ENCODE measurements around the gene GPR152.

Gene GPR152, protein sequence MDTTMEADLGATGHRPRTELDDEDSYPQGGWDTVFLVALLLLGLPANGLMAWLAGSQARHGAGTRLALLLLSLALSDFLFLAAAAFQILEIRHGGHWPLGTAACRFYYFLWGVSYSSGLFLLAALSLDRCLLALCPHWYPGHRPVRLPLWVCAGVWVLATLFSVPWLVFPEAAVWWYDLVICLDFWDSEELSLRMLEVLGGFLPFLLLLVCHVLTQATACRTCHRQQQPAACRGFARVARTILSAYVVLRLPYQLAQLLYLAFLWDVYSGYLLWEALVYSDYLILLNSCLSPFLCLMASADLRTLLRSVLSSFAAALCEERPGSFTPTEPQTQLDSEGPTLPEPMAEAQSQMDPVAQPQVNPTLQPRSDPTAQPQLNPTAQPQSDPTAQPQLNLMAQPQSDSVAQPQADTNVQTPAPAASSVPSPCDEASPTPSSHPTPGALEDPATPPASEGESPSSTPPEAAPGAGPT

DNA sequence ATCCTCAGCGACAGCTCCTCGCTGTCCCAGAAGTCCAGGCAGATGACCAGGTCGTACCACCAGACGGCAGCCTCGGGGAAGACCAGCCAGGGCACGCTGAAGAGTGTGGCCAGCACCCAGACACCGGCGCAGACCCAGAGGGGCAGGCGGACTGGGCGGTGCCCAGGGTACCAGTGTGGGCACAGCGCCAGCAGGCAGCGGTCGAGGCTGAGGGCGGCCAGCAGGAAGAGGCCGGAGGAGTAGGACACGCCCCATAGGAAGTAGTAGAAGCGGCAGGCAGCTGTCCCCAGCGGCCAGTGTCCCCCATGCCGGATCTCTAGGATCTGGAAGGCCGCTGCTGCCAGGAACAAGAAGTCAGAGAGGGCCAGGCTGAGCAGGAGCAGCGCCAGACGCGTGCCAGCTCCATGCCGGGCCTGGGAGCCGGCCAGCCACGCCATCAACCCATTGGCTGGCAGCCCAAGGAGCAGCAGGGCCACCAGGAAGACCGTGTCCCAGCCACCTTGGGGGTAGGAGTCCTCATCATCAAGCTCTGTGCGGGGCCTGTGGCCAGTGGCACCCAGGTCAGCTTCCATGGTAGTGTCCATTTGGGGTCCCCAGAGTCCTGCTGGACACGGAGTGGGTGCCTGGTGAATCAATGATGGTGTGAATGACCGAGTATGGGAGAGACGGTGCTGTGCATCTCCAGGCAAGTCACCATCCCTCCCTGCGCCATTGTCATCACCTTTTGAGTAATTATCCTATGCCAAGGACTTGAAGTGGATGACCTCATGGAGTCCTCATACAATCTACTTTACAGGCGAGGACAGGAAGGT, at the start of gene GPR152:
GPR152 (minus strand) TSS at position 589 of the 812 bp plus-strand sequence; CDS start at position 584, 5 bp downstream.
- DNase-seq (ENCODE audit: extremely low read depth in 1 of 2, low read depth in 1 of 2), result no peak

DNA sequence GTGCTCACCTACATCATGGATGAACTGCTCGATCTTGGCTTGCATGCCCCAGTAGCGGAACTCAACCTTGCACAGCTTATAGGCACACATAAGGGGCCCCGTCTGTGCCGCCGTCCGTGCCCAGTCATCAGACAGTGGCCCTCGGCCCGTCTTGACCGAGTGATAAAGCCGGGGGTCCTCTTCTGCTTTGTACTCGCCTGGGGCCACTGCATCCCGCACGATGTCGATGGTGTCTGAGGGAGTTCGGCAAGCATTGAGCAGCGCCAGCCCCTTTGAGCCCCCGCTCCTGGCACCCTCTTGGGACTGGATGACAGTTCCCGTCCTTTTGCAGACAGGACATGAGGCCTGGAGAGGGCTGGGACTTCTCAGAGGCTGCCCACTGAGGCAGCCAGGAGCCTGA, 49.3 kb upstream of the GPR152 start:
- no peak for DNase-seq (ENCODE audit: extremely low read depth in 1 of 2, low read depth in 1 of 2)

DNA sequence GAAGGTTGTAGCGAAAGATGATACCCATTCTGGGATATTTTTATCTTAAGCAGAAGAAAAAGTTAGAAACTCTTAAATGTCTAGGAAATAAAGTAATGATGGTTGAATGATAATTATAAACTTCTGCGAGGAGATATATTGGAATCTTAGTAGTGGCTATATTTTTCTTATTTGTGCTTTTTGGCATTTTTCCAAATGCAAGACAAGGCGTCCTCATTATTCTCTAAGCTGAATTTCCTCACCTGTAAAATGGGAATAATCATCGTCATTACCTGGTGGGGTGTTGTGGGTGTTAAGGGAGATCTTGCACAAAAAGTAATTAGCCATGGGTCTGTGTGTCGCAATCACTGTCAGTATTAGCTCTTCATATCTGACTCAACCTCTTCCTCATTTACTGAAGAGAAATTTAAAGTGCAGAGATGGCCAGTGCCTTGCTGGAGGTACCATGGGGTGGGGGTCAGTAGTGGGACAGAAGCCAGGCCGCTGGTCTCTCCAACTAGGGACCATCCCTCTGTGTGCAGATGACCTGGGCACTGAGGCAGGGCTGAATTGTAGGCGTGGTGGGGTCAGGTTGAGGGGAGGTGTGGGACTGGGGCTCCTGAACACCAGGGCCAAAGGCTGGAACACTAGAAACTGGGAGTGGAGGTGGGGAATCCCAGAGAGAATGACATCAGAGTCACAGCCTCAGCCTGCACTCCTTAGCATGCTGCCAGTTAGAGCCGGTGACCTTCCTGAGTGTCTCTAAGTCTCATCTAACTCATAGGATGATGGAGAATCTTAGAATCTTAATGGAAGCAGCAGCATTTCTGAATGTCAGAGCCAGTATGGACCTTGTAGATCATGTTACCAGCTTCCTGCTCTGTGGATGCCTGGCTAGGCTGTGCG, 48.5 kb upstream of the GPR152 start:
- no peak for DNase-seq (ENCODE audit: extremely low read depth in 1 of 2, low read depth in 1 of 2)

DNA sequence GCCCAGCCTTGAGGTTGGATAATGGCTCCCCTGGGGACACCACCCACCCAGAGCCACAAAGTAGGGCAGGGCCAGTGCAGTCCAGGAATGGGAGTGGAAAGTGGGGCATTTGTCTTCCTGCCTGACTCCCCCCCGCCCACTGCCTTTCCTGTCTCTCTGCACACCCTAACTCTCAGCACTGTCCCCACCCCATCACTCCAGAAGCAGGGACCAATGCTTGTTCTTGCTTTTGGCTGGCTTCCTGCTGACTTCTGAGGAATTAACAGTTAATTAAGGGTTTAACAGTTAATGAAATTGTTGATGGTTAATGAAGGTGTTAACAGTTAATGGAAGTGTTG, 47.9 kb upstream of the GPR152 start:
- DNase-seq (ENCODE audit: extremely low read depth in 1 of 2, low read depth in 1 of 2), result no peak

DNA sequence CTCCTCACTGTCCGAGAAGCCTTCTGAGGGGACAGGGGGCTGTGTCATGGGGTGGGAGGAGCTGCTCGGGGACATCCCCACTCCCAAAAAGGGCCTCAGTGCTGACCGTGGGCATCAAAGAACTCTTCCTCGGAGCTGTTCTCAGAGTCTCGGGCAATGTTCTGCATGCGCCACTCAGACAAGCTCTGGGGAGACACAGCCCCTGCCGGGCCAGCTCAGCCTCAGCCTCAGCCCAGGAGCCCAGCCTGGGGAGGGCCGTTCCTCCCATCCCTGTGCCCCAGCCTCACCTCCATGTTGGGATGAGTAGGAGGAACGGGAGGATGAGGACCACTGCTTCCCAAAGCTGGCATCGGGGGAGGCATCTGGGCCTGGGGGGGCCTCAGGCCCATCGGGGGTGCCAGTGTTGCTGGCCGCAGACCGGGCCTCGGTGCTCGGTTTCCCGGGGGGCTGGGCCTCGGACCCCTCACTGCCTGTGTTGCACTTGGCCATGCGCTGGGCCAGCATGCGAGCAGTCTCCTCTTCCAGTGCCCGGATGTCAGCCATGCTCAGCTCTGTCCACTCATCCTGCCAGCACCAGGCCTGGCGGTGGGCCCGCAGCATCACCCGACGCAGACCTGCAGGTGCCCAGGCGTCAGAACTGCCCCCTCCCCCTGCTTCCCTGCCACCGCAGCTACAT, 47.4 kb upstream of the GPR152 start:
- no peak for DNase-seq (ENCODE audit: extremely low read depth in 1 of 2, low read depth in 1 of 2)

DNA sequence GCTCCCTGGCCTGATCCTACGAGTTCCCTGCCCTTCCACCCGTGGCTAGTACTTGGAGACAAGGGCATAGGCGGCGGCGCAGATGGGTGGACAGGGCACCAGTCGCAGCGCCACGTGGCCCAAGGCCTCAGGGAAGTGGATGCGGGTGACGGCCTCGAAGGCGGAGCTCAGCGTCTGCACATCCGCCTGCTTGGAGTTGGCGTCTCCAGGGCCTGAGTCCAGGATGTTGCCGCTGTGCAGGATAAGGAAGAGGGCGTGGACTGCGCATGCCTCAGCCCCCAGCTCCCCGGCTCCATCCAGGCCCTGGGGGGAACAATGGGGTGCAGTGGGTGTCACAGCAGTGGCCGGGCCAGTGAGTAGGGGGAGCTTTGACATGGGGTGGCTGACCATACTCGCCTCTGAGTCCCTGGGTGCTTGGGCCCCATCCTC, 46.0 kb upstream of the GPR152 start:
- no peak for DNase-seq (ENCODE audit: extremely low read depth in 1 of 2, low read depth in 1 of 2)

DNA sequence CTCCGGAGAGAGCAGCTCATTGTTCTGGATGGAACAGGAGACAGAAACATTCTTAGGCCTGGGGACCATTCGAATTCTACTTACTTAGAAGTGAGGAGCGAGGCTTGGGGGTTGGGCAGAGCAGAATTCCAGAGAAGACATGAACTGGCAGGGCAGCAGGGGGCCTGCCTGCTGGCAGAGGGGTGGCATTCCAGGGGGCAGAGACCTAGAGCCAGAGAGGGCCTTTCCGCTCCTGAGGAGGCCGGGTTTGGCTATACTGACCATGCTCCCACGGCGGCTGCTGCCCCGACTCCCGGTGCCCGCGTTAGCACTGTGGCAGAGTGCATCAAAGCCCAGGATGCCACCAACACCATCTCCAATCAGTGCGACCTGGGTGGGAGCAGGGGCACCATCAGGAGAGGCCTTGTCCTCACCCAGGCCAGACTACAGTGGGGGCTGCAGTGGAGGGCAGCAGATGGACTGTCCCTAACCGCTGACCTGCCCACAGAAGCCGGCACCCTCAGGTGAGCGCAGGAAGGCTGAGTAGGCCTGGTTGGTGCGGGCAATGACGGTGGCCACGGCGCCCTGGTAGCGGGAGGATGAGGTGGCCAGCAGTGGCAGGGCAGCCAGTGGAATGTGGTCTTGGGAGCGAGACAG, 45.2 kb upstream of the GPR152 start:
- DNase-seq (ENCODE audit: extremely low read depth in 1 of 2, low read depth in 1 of 2), result no peak

DNA sequence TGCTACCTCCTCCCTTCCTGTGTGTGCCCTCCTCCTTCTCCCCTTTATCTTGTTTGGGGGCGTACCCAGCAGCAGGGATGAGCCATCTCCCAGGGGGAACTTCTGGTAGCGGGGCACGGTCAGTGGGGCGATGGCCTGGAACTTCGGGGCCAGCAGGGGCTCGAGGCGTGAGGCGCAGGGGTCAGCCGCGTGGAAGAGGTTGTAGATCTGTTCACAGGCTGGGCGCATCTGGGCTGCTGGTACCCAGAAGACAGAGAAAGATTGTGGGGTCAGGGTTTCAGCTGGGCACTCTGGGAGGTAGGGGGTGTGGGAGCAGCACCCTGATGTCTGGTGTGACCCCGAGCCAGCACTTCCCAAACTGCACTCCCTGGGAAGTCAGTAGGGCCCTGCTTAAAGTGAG, 43.6 kb upstream of the GPR152 start:
- DNase-seq (ENCODE audit: extremely low read depth in 1 of 2, low read depth in 1 of 2), result no peak

DNA sequence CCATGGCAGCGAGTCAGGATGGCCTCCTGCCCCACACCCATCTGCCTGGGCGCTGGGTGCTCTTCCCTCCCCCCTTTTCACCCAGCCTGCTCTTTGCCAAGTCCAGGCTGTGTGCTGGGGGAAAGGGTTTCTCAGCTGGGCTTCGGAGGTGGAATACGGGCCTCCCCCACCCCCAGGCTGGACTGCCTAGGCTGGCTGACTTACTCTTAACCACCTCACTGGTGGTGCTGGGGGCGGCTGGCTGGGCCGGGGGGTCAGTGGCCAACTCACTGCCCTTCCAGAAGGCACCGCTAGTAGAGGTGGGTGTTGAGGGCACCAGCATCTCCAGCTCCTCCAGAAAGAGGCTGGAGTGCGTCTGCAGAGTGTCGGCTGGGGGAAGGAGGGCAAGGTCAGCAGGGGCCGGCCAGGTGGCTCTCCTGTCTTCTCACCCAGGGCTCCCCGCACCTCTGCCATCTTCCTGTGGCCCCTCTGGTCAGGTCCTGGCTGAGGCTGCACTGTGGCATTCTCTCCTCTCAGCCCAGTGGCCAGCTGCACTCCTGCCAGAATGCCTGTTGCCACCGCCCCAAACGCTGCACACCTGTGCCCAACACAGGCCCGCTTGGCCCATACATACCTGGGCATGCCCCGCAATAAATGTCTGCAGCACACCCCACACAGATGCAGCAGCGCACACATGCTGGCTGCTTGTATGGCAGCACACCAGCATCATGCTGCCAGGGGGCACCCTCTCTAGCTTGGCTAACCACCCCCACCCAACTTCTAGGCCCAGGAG, 42.9 kb upstream of the GPR152 start:
- no peak for DNase-seq (ENCODE audit: extremely low read depth in 1 of 2, low read depth in 1 of 2)

DNA sequence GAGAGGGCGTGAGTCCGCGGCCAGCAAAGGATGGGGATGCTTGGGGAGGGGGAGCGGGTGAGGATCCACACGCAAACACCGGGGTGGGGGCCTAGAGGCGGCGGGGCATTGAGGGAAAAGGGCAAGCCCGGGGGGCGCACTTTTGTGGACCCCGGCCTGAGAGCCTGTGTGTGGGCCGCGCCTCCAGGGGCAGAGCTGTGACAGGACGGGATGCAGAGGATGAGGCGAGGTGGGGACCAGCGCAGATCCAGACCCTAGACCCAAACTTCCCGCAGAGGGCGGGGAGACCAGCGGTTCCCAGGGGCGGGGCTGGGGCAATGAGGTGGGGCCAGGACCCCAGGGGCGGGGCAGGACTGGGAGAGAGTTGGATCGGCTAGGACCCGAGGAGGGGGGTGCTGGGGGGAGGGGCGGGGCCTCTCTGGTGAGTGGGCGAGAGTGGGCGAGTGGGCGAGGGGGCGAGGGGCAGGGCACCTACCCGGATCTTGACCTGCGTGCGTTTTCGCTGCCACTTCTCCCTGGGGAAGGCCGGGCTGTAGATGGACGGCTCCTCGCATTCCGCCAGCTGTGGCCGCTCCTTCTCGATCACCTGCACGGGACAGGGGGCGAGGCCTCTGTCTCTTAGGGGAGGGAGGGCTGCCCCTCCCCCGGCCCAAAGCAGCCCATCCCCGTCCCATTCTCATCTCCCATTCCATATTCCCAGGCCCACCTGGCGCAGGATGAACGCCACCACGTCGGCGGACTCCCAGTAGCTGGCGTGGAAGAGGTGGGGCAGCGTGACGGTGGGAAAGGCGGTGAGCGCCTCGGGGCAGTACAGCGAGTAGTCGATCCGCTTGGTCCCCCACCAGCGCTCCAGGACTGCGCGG, 42.1 kb upstream of the GPR152 start:
- DNase-seq (ENCODE audit: extremely low read depth in 1 of 2, low read depth in 1 of 2), result no peak

DNA sequence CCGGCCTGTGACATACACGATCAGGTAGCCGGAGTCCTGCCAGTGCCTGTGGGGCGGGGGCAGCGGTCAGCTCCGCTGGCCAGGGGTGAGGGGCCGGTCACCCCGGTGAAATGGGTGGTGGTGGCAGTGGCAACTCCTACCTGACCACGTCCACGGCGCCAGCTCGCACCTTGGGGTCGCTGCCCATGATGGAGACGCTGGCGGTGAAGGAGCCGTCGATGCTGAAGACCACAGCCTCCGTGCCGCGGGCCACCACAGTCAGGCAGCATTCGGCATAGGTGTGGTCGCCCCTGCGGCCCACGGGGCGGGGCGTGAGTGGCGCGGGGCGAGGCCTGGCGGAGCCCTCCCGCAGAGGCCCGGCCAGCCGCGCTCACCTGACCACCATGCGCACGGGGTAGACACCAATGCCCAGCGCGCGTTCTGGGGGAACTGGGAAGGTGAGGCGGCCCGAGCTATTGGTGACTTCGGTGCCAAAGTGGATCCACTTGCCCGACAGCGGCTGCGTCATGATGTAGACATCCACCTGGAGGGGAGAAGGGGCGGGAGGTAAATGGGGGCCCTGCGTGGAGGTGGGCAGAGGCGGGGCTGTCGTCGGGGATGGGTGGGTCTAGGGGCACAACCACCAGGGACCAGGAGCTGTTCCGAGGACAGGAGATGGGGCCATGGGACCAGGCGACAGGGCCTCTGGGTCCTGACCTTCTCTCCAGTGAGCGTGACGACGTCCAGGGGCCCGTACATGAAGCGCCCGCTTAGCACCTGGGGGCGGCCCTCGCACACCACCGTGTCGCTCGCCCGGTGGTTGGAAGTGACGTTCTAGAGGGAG, 41.2 kb upstream of the GPR152 start:
- DNase-seq (ENCODE audit: extremely low read depth in 1 of 2, low read depth in 1 of 2), result no peak

DNA sequence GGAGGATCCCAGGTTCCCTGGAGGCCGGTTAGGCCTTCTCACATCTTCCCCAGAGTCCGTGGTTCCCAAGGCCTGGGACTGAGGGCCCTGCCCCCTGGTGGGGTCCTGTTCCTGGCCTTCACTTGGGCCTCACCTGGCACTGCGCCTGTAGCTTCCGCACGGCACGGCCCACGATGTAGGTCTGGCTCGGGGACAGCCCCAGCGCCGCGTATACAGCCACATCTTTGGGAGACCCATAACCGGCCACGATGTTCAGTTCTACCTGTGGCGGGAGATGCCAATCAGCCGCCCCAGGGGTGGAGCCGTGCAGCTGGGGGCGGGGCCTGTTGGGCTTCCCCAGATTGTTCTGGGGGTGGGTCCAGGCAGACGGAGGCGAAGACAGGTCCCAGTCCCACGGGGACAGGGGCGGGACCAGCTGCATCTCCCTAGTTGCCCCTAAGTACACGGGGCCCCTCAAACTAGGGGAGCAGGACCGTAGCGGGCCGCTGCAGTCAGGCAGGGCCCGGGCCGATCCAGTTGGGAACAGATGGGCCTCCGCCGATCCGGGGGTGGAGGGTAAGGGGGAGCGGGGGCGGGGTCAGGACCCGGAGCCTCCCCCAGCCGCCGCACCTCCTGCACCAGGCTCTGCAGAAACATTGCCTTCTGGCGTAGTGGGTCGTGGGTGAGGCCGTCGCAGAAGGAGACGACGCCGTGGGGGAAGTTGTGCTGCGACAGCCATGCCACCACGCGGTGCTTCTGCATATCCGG, 40.4 kb upstream of the GPR152 start:
- DNase-seq (ENCODE audit: extremely low read depth in 1 of 2, low read depth in 1 of 2), result no peak

DNA sequence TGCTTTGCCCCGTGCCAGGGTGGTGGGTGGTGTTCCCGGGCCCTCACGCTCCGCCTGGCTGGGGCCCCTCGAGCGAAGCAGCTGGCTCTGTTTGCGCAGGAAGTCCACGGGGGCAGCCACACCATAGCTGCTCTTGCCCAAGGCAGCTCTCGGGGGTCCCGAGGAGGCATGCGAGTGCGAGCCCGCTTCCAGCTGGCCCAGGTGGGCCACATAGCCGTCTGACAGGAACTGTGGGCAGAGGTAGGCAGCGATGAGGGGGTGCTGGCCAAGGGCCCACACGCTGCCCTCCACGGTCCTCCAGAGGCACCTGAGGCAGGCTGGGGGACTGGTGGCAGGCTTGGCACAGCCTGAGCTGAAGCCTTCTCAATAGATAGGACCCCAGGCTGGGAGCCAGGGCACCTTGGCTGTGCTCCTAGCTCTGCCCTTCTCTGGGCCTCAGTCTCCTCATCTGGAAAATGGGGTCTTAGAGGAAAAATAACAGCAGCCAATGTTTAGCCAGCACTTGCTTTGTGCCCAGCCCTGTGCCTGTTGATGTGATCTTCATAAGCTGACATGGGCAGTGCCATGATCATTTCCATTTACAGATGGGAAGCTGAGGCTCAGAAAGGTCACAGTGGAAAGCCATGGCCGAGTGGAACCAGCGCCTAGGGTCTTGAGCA, 39.7 kb upstream of the GPR152 start:
- DNase-seq (ENCODE audit: extremely low read depth in 1 of 2, low read depth in 1 of 2), result no peak

DNA sequence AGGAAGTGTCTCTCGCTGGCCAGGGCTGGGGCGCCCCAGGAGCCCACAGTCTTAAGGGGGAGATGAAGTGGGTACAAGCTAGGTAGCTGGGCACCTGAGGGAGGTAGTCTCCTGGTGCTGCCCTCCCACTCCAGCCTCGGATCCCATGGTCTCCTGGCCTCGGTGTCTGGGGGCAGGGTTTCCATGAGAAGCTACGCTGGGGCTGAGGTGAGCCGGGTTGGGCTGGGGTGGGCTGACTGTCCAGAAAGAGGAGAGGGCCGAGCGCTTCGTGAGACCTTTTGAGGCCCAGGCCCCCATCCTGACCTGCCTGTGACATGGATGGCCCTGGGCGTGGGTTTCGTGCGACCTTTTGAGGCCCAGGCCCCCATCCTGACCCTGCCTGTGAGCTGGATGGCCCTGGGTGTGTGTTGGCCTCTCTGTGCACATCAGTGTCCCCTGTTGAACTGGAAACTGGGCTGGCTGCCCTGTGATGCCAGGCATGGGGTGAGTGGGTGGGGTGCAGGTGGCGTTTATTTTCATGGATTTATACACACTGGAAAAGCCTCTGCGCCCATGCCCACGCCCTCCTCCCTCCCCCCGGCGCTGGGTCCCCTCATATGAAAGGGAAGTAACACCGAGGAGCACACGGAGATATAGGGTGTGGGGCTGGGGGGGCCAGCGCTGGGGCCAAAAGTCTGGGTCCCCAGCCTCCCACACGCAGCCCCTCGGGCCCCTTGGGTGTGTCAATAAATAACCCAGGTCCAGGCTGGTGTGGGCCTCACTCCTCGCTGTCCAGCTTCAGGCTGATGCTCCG, 38.9 kb upstream of the GPR152 start:
- no peak for DNase-seq (ENCODE audit: extremely low read depth in 1 of 2, low read depth in 1 of 2)

DNA sequence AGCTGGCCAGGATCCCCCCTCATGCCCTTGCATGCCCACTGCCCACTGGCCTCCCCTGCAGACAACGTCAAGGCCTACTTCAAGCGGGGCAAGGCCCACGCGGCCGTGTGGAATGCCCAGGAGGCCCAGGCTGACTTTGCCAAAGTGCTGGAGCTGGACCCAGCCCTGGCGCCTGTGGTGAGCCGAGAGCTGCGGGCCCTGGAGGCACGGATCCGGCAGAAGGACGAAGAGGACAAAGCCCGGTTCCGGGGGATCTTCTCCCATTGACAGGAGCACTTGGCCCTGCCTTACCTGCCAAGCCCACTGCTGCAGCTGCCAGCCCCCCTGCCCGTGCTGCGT, 38.2 kb upstream of the GPR152 start:
- no peak for DNase-seq (ENCODE audit: extremely low read depth in 1 of 2, low read depth in 1 of 2)
